Spleen (tissue), 11 donors: Measurements from ENCODE around the gene PRKAR2A. TPM values are rescaled to one million over a fixed set of nuclear protein-coding genes. Genes with fewer than 3 reads are reported as not detected.
"Not testable (repeated sequence)": the region's sequence is repeated elsewhere in the genome, so short reads cannot be mapped to it uniquely, and the experiment has no call there.

Experiments used
- DNase-seq: peaks from one replicate; pipeline ENCODE4 v3.0.0-alpha.2; 2020
- H3K27ac ChIP-seq, 8 donors: fragments of 200-600 bp; sonication (generic) in 7 of 8; 1 replicate in 4 of 8; 2 replicates in 4 of 8; pipeline versions ENCODE4 v1.5.0 to v1.8.0; 2016 to 2021; ENCODE audit warnings: inconsistent platforms in 4 of 8, mild to moderate bottlenecking in 4 of 8, moderate library complexity in 1 of 8
- H3K27me3 ChIP-seq, 7 donors: fragments of 200-600 bp; sonication (generic) in 6 of 7; replicated peaks in 1 of 7; 1 replicate in 4 of 7; 2 replicates in 3 of 7; pipeline versions ENCODE4 v1.5.0 to v1.8.0; 2016 to 2021; ENCODE audit warnings: inconsistent platforms in 3 of 7, mild to moderate bottlenecking in 1 of 7
- H3K36me3 ChIP-seq, 6 donors: fragments of 200-600 bp; sonication (generic) in 5 of 6; 1 replicate in 4 of 6; 2 replicates in 2 of 6; pipeline versions ENCODE4 v1.5.0 to v1.8.0; 2016 to 2021; ENCODE audit warnings: inconsistent platforms in 2 of 6
- H3K4me1 ChIP-seq, 6 donors: fragments of 200-600 bp; sonication (generic) in 5 of 6; 1 replicate in 3 of 6; 2 replicates in 3 of 6; pipeline versions ENCODE4 v1.5.0 to v1.8.0; 2016 to 2021; ENCODE audit warnings: inconsistent platforms in 3 of 6
- H3K4me3 ChIP-seq, 8 donors: fragments of 200-600 bp; sonication (generic) in 7 of 8; 1 replicate in 4 of 8; 2 replicates in 4 of 8; pipeline versions ENCODE4 v1.5.0 to v1.8.0; 2016 to 2021; ENCODE audit warnings: inconsistent platforms in 4 of 8, mild to moderate bottlenecking in 4 of 8, moderate library complexity in 2 of 8
- H3K9me3 ChIP-seq, 8 donors: fragments of 200-600 bp; sonication (generic) in 7 of 8; 1 replicate in 4 of 8; 2 replicates in 4 of 8; pipeline versions ENCODE4 v1.5.0 to v1.8.0; 2016 to 2021; ENCODE audit warnings: inconsistent platforms in 4 of 8
- CTCF ChIP-seq, 11 experiments: fragments of 200-600 bp in 7 of 11; fragments of 450-650 bp in 4 of 11; sonication (generic) in 4 of 11; IDR thresholded peaks in 8 of 11; conservative IDR thresholded peaks in 3 of 11; 1 replicate in 7 of 11; 2 replicates in 4 of 11; pipeline versions ENCODE4 v1.4.0 to v1.8.0; 2016 to 2021; ENCODE audit warnings: antibody characterized with exemption in 11 of 11, inconsistent platforms in 4 of 11, mild to moderate bottlenecking in 1 of 11
- POLR2A ChIP-seq, 3 donors: fragments of 450-650 bp; IDR thresholded peaks; one replicate each; pipeline ENCODE4 v1.5.1; 2017; ENCODE audit warnings: antibody characterized with exemption in 3 of 3, mild to moderate bottlenecking in 1 of 3
- POLR2AphosphoS5 ChIP-seq, 3 donors: sonication (generic); formaldehyde crosslinking; IDR thresholded peaks; one replicate each; pipeline ENCODE4 v1.5.1; 2017; ENCODE audit warnings: antibody characterized with exemption in 3 of 3
- WGBS, 5 donors: extraction: QIAGEN DNeasy Blood & Tissue Kit in 3 of 5; methylation state at CpG; one replicate each; pipeline versions ENCODE4 v1.1.5 to v1.1.7; 2013 to 2018; 5-methylcytosine and 5-hydroxymethylcytosine counted together
- intact Hi-C: fragments of 100-400 bp; cut with DNase I; formaldehyde crosslinking; loops from one replicate; pipeline ENCODE4 v1.15.0; 2023; ENCODE audit warnings: low total_unique reads
- polyA plus RNA-seq, 3 donors: library from polyadenylated mRNA; stranded (reverse); fragments of 200-250 nt; gene quantifications; one replicate each; pipeline ENCODE4 v1.2.1, GENCODE V29; 2013
- total RNA-seq, 7 donors: library from RNA; depleted of rRNA in 3 of 7; stranded (reverse); fragments of >200 nt in 3 of 7; fragmentation: NEBNext Ultra II Directional in 4 of 7; extraction: Animal tissue kit (Norgen Biotek cat#: 25700) in 4 of 7; gene quantifications; one replicate each; pipeline versions ENCODE4 v1.1.0 to v1.2.1, GENCODE V29; 2016 to 2021
- donor health status: healthy with polysubstance abuse.
- donor health status: DM: no; HTN: no; CAD: no; lungs with moderate emphysema.
- donor health status: DM: no; HTN: no; CAD: no.
- donor health status: Bipolar disorder and iron deficiency.
- donor health status: healthy.
- donor health status: DM: no; HTN: no; CAD: no.
- donor health status: DM: yes; HTN: yes; CAD: no.

Gene PRKAR2A
- total and polyA plus RNA-seq, 10 donors, result 4.8 to 38.5 (median 18.2) TPM

- 89 to 98% (median 90%) methylated on average over 7 of the region's 7 CpGs for WGBS, 5 donors
- no peak for TF ChIP-seq POLR2A (IDR thresholded peaks at IDR 0.05)
- TF ChIP-seq CTCF (IDR thresholded peaks at IDR 0.05 in 8 of 11, conservative IDR thresholded peaks at IDR 0.05 in 3 of 11), result no peak
- no peak for TF ChIP-seq POLR2AphosphoS5 (IDR thresholded peaks at IDR 0.05)
- H3K27ac ChIP-seq, result no peak overlapping the region
- H3K4me1 ChIP-seq, result no peaks in the 10 kb centered on the region
- peaks cover 0 to 24% (median 0%) of the 10 kb centered on the region in 6 donors for H3K36me3 ChIP-seq
- no peak for DNase-seq
- H3K4me3 ChIP-seq, result no peak overlapping the region
- H3K27me3 ChIP-seq, result no peaks in the 10 kb centered on the region
- intact Hi-C loops, result no loop called here
- no peaks in the 10 kb centered on the region for H3K9me3 ChIP-seq
Measured at GRCh38 chr3:48795997-48796732, 51.5 kb downstream of the PRKAR2A start.

- 97 to 100% (median 97%) methylated on average over 2 of the region's 2 CpGs for WGBS, 5 donors
- DNase-seq, H3K4me3 ChIP-seq, H3K27ac ChIP-seq, intact Hi-C loops, H3K27me3 ChIP-seq, H3K4me1 ChIP-seq, H3K9me3 ChIP-seq: not testable (repeated sequence)
- peaks cover 0 to 48% (median 0%) of the 10 kb centered on the region in 6 donors for H3K36me3 ChIP-seq
Measured at GRCh38 chr3:48793484-48793883, 54.2 kb downstream of the PRKAR2A start.

- intact Hi-C loops, result no loop called here
- no peaks in the 10 kb centered on the region for H3K27me3 ChIP-seq
- 94 to 97% (median 95%) methylated on average over 3 of the region's 3 CpGs for WGBS, 5 donors
- no peaks in the 10 kb centered on the region for H3K9me3 ChIP-seq
- H3K36me3 ChIP-seq, result peaks cover 0 to 82% (median under 1%) of the 10 kb centered on the region in 6 donors
- DNase-seq, result no peak
- TF ChIP-seq POLR2A (IDR thresholded peaks at IDR 0.05) (no peak), POLR2AphosphoS5 (IDR thresholded peaks at IDR 0.05) (no peak), CTCF (IDR thresholded peaks at IDR 0.05 in 8 of 11, conservative IDR thresholded peaks at IDR 0.05 in 3 of 11) (no peak)
- H3K27ac ChIP-seq, result no peak overlapping the region
- H3K4me1 ChIP-seq, result no peaks in the 10 kb centered on the region
- no peak overlapping the region for H3K4me3 ChIP-seq
Measured at GRCh38 chr3:48789665-48790064, 58.0 kb downstream of the PRKAR2A start.

GRCh38 chr3:48788544-48789162, 59.0 kb downstream of the PRKAR2A start:
- Histone ChIP-seq H3K27me3 (no peaks in the 10 kb centered on the region), H3K4me3 (no peak overlapping the region), H3K36me3 (peaks cover 0 to 82% (median 4%) of the 10 kb centered on the region in 6 donors), H3K27ac (no peak overlapping the region), H3K9me3 (no peaks in the 10 kb centered on the region), H3K4me1 (no peaks in the 10 kb centered on the region)
- intact Hi-C loops, result no loop called here
- no peak for DNase-seq
- 43 to 69% (median 63%) methylated on average over 1 of the region's 1 CpG for WGBS, 5 donors
- no peak for TF ChIP-seq CTCF (IDR thresholded peaks at IDR 0.05 in 8 of 11, conservative IDR thresholded peaks at IDR 0.05 in 3 of 11)
- no peak for TF ChIP-seq POLR2AphosphoS5 (IDR thresholded peaks at IDR 0.05)
- no peak for TF ChIP-seq POLR2A (IDR thresholded peaks at IDR 0.05)
